ENCODE results near the gene SEC16A.

Gene SEC16A

GRCh38 chr9:136501686-136502085, 18.8 kb upstream of the SEC16A start:
- H3K4me3 Mint-ChIP-seq = no peak overlapping the region
- H3K36me3 Mint-ChIP-seq (ENCODE audit: low read depth) = peaks cover 19% of the 10 kb centered on the region
- H3K9me3 Mint-ChIP-seq = no peaks in the 10 kb centered on the region
- no peaks in the 10 kb centered on the region for H3K27me3 Mint-ChIP-seq (ENCODE audit: low read depth)
- no peaks in the 10 kb centered on the region for H3K4me1 Mint-ChIP-seq (ENCODE audit: low read depth)
- no peak overlapping the region for H3K27ac Mint-ChIP-seq

- H3K4me3 Mint-ChIP-seq = no peak overlapping the region
- no peak overlapping the region for H3K27ac Mint-ChIP-seq
- H3K36me3 Mint-ChIP-seq (ENCODE audit: low read depth) = peaks cover 24% of the 10 kb centered on the region
- H3K9me3 Mint-ChIP-seq = no peaks in the 10 kb centered on the region
- no peaks in the 10 kb centered on the region for H3K4me1 Mint-ChIP-seq (ENCODE audit: low read depth)
- no peaks in the 10 kb centered on the region for H3K27me3 Mint-ChIP-seq (ENCODE audit: low read depth)
These were observed 17.4 kb upstream of the SEC16A start for GRCh38 chr9:136499935-136500910.

GRCh38 chr9:136499071-136499934, 16.5 kb upstream of the SEC16A start:
- Mint-ChIP-seq H3K27ac (no peak overlapping the region), H3K9me3 (no peaks in the 10 kb centered on the region), H3K4me1 (ENCODE audit: low read depth) (no peaks in the 10 kb centered on the region), H3K4me3 (no peak overlapping the region), H3K27me3 (ENCODE audit: low read depth) (no peaks in the 10 kb centered on the region), H3K36me3 (ENCODE audit: low read depth) (peaks cover 23% of the 10 kb centered on the region)

- Mint-ChIP-seq H3K27ac (no peak overlapping the region), H3K4me1 (ENCODE audit: low read depth) (no peaks in the 10 kb centered on the region), H3K4me3 (no peak overlapping the region), H3K36me3 (ENCODE audit: low read depth) (peaks cover 20% of the 10 kb centered on the region), H3K9me3 (no peaks in the 10 kb centered on the region), H3K27me3 (ENCODE audit: low read depth) (no peaks in the 10 kb centered on the region)
These were observed 15.3 kb upstream of the SEC16A start for GRCh38 chr9:136497916-136498695.

- Mint-ChIP-seq H3K27me3 (ENCODE audit: low read depth) (no peaks in the 10 kb centered on the region), H3K27ac (no peak overlapping the region), H3K4me1 (ENCODE audit: low read depth) (no peaks in the 10 kb centered on the region), H3K4me3 (no peak overlapping the region), H3K9me3 (no peaks in the 10 kb centered on the region), H3K36me3 (ENCODE audit: low read depth) (peaks cover 18% of the 10 kb centered on the region)
These were observed 14.2 kb upstream of the SEC16A start for GRCh38 chr9:136496801-136497620.

- H3K36me3 Mint-ChIP-seq (ENCODE audit: low read depth) = peaks cover 14% of the 10 kb centered on the region
- no peak overlapping the region for H3K4me3 Mint-ChIP-seq
- no peak overlapping the region for H3K27ac Mint-ChIP-seq
- no peaks in the 10 kb centered on the region for H3K4me1 Mint-ChIP-seq (ENCODE audit: low read depth)
- H3K9me3 Mint-ChIP-seq = no peaks in the 10 kb centered on the region
- no peaks in the 10 kb centered on the region for H3K27me3 Mint-ChIP-seq (ENCODE audit: low read depth)
These were observed 13.3 kb upstream of the SEC16A start for GRCh38 chr9:136496181-136496580.

GRCh38 chr9:136495238-136495800, 12.5 kb upstream of the SEC16A start:
- no peaks in the 10 kb centered on the region for H3K4me1 Mint-ChIP-seq (ENCODE audit: low read depth)
- no peak overlapping the region for H3K27ac Mint-ChIP-seq
- H3K36me3 Mint-ChIP-seq (ENCODE audit: low read depth) = peaks cover 14% of the 10 kb centered on the region
- H3K9me3 Mint-ChIP-seq = no peaks in the 10 kb centered on the region
- H3K4me3 Mint-ChIP-seq = no peak overlapping the region
- H3K27me3 Mint-ChIP-seq (ENCODE audit: low read depth) = no peaks in the 10 kb centered on the region

- Mint-ChIP-seq H3K9me3 (no peaks in the 10 kb centered on the region), H3K27me3 (ENCODE audit: low read depth) (no peaks in the 10 kb centered on the region), H3K4me1 (ENCODE audit: low read depth) (no peaks in the 10 kb centered on the region), H3K27ac (no peak overlapping the region), H3K4me3 (no peak overlapping the region), H3K36me3 (ENCODE audit: low read depth) (peaks cover 12% of the 10 kb centered on the region)
These were observed 11.8 kb upstream of the SEC16A start for GRCh38 chr9:136494531-136495215.

GRCh38 chr9:136494012-136494411, 11.2 kb upstream of the SEC16A start:
- peaks cover 8% of the 10 kb centered on the region for H3K36me3 Mint-ChIP-seq (ENCODE audit: low read depth)
- no peaks in the 10 kb centered on the region for H3K27me3 Mint-ChIP-seq (ENCODE audit: low read depth)
- no peak overlapping the region for H3K4me3 Mint-ChIP-seq
- H3K27ac Mint-ChIP-seq = no peak overlapping the region
- H3K4me1 Mint-ChIP-seq (ENCODE audit: low read depth) = no peaks in the 10 kb centered on the region
- no peaks in the 10 kb centered on the region for H3K9me3 Mint-ChIP-seq

- no peaks in the 10 kb centered on the region for H3K9me3 Mint-ChIP-seq
- H3K36me3 Mint-ChIP-seq (ENCODE audit: low read depth) = peaks cover 4% of the 10 kb centered on the region
- no peaks in the 10 kb centered on the region for H3K4me1 Mint-ChIP-seq (ENCODE audit: low read depth)
- H3K27ac Mint-ChIP-seq = no peak overlapping the region
- no peak overlapping the region for H3K4me3 Mint-ChIP-seq
- no peaks in the 10 kb centered on the region for H3K27me3 Mint-ChIP-seq (ENCODE audit: low read depth)
These were observed 10.7 kb upstream of the SEC16A start for GRCh38 chr9:136493567-136493971.

GRCh38 chr9:136492978-136493522, 10.2 kb upstream of the SEC16A start:
- no peaks in the 10 kb centered on the region for H3K4me1 Mint-ChIP-seq (ENCODE audit: low read depth)
- no peaks in the 10 kb centered on the region for H3K9me3 Mint-ChIP-seq
- no peak overlapping the region for H3K27ac Mint-ChIP-seq
- H3K36me3 Mint-ChIP-seq (ENCODE audit: low read depth) = peaks cover 4% of the 10 kb centered on the region
- H3K27me3 Mint-ChIP-seq (ENCODE audit: low read depth) = no peaks in the 10 kb centered on the region
- H3K4me3 Mint-ChIP-seq = no peak overlapping the region

GRCh38 chr9:136489731-136490130, 6.9 kb upstream of the SEC16A start:
- Mint-ChIP-seq H3K36me3 (ENCODE audit: low read depth) (no peaks in the 10 kb centered on the region), H3K4me3 (no peak overlapping the region), H3K4me1 (ENCODE audit: low read depth) (no peaks in the 10 kb centered on the region), H3K9me3 (no peaks in the 10 kb centered on the region), H3K27ac (no peak overlapping the region), H3K27me3 (ENCODE audit: low read depth) (peaks cover 8% of the 10 kb centered on the region)

Data from T-helper 1 cell treated with Interleukin-12 subunit alpha and Interleukin-12 subunit beta and Interleukin-4 antibody, amounts not matched to agents 30 μg/mL and 1 μg/mL, for 36 hours (primary cell).